Mesothelial cell of epicardium (in vitro differentiated cells): ENCODE measurements around the gene CCL3. TPM values are rescaled to one million over a fixed set of nuclear protein-coding genes. Genes with fewer than 3 reads are reported as not detected.
"Not testable (repeated sequence)": the region's sequence is repeated elsewhere in the genome, so short reads cannot be mapped to it uniquely, and the experiment has no call there.

Experiments
- DNase-seq, 2 experiments: peaks; one replicate each; pipeline ENCODE4 v3.0.0; 2021; ENCODE audit warnings: low spot score in 2 of 2; ENCODE audit not compliant: unreplicated experiment in 2 of 2
- H3K27ac Mint-ChIP-seq: 2 replicates; pipeline ENCODE4 v1.8.0; 2021; ENCODE audit warnings: mixed read lengths
- H3K27me3 Mint-ChIP-seq: 2 replicates; pipeline ENCODE4 v1.8.0; 2021; ENCODE audit warnings: low read depth, mixed read lengths
- H3K36me3 Mint-ChIP-seq: 2 replicates; pipeline ENCODE4 v1.8.0; 2021; ENCODE audit warnings: mixed read lengths
- H3K4me1 Mint-ChIP-seq: 2 replicates; pipeline ENCODE4 v1.8.0; 2021; ENCODE audit warnings: mixed read lengths
- H3K4me3 Mint-ChIP-seq: 2 replicates; pipeline ENCODE4 v1.8.0; 2021; ENCODE audit warnings: mild to moderate bottlenecking, moderate library complexity, mixed read lengths
- H3K9me3 Mint-ChIP-seq: 2 replicates; pipeline ENCODE4 v1.8.0; 2021; ENCODE audit warnings: mixed read lengths
- CTCF ChIP-seq: fragments of 200-600 bp; sonication (generic); IDR thresholded peaks from one replicate; pipeline ENCODE4 v1.5.0; 2021; ENCODE audit warnings: antibody characterized with exemption; ENCODE audit not compliant: unreplicated experiment
- total RNA-seq: library from RNA; stranded (reverse); gene quantifications from 3 replicates; pipeline ENCODE4 v1.2.1, GENCODE V29; 2021

CCL3 gene
- total RNA-seq, 1 donor from 2014 or later, result not detected

- no peaks in the 10 kb centered on the region for H3K9me3 Mint-ChIP-seq
- no peak overlapping the region for H3K27ac Mint-ChIP-seq
- peaks cover 49% of the 10 kb centered on the region for H3K27me3 Mint-ChIP-seq
- TF ChIP-seq CTCF, result no peak
- DNase-seq, result no peak
- H3K36me3 Mint-ChIP-seq, result no peaks in the 10 kb centered on the region
- no peaks in the 10 kb centered on the region for H3K4me1 Mint-ChIP-seq
- no peak overlapping the region for H3K4me3 Mint-ChIP-seq
Measured at GRCh38 chr17:36088670-36089338, 1.1 kb downstream of the CCL3 start.

GRCh38 chr17:36087897-36088572 is 1.9 kb downstream of the CCL3 start:
- not testable (repeated sequence) for H3K9me3 Mint-ChIP-seq, DNase-seq, H3K4me3 Mint-ChIP-seq, H3K36me3 Mint-ChIP-seq, H3K27ac Mint-ChIP-seq, H3K4me1 Mint-ChIP-seq
- H3K27me3 Mint-ChIP-seq, result peaks cover 46% of the 10 kb centered on the region

- not testable (repeated sequence) for H3K9me3 Mint-ChIP-seq, H3K36me3 Mint-ChIP-seq, H3K27ac Mint-ChIP-seq, DNase-seq, H3K4me1 Mint-ChIP-seq, H3K4me3 Mint-ChIP-seq
- H3K27me3 Mint-ChIP-seq, result peaks cover 45% of the 10 kb centered on the region
Measured at GRCh38 chr17:36087471-36087870, 2.5 kb downstream of the CCL3 start.

GRCh38 chr17:36086791-36087190 is 3.2 kb downstream of the CCL3 start:
- Mint-ChIP-seq H3K36me3 (no peaks in the 10 kb centered on the region), H3K4me3 (no peak overlapping the region), H3K27ac (no peak overlapping the region), H3K27me3 (peaks cover 43% of the 10 kb centered on the region), H3K4me1 (no peaks in the 10 kb centered on the region), H3K9me3 (no peaks in the 10 kb centered on the region)
- DNase-seq, result no peak
- no peak for TF ChIP-seq CTCF

- no peaks in the 10 kb centered on the region for H3K36me3 Mint-ChIP-seq
- peaks cover 47% of the 10 kb centered on the region for H3K27me3 Mint-ChIP-seq
- no peak overlapping the region for H3K4me3 Mint-ChIP-seq
- no peak for TF ChIP-seq CTCF
- H3K27ac Mint-ChIP-seq, result no peak overlapping the region
- no peak for DNase-seq
- H3K4me1 Mint-ChIP-seq, result no peaks in the 10 kb centered on the region
- no peaks in the 10 kb centered on the region for H3K9me3 Mint-ChIP-seq
Measured at GRCh38 chr17:36085765-36086164, 4.2 kb downstream of the CCL3 start.

- H3K36me3 Mint-ChIP-seq, H3K4me1 Mint-ChIP-seq, H3K4me3 Mint-ChIP-seq, H3K27ac Mint-ChIP-seq, DNase-seq, H3K9me3 Mint-ChIP-seq: not testable (repeated sequence)
- peaks cover 34% of the 10 kb centered on the region for H3K27me3 Mint-ChIP-seq
Measured at GRCh38 chr17:36083691-36084090, 6.3 kb downstream of the CCL3 start.

GRCh38 chr17:36082482-36083120 is 7.3 kb downstream of the CCL3 start:
- H3K4me1 Mint-ChIP-seq, H3K27ac Mint-ChIP-seq, H3K9me3 Mint-ChIP-seq, DNase-seq, H3K36me3 Mint-ChIP-seq, H3K4me3 Mint-ChIP-seq: not testable (repeated sequence)
- H3K27me3 Mint-ChIP-seq, result peaks cover 37% of the 10 kb centered on the region

- H3K9me3 Mint-ChIP-seq, DNase-seq, H3K36me3 Mint-ChIP-seq, H3K4me1 Mint-ChIP-seq, H3K4me3 Mint-ChIP-seq, H3K27ac Mint-ChIP-seq: not testable (repeated sequence)
- H3K27me3 Mint-ChIP-seq, result peaks cover 42% of the 10 kb centered on the region
Measured at GRCh38 chr17:36081681-36082471, 8.1 kb downstream of the CCL3 start.
